Pulmonary artery endothelial cell (primary cell): ENCODE measurements around the gene NPW. TPM values are rescaled to one million over a fixed set of nuclear protein-coding genes. Genes with fewer than 3 reads are reported as not detected.

Experiments
- DNase-seq: peaks from one replicate; pipeline ENCODE4 v3.0.0-alpha.2; 2011; ENCODE audit warnings: low read depth, low spot score
- total RNA-seq: library from RNA; depleted of rRNA; stranded (reverse); fragments of >200 nt; gene quantifications from 2 replicates; pipeline ENCODE4 v1.2.3, GENCODE V29; 2014

Gene NPW
- total RNA-seq = 0.33 and 0.46 TPM in 2 replicates

DNA sequence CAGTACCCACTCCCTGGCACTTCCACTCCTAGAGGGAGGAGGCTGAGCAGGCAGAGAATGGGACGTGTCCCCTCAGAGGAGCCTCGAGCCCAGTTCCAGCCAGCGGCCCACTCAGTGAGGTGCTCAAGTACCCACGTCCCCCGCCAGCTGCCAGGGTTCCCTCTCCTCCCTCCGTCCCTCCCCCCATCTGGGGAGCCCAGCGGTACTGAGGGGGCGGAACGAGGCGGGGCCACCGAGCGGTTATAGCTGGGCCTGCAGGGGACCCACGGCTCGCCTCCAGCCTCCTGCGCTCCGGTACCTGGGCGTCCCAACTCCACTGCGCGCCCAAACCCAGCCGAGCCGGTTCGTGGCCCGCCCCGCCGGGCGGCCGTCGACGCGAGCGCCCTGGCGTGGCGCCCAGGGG is at the start of gene NPW:
TSS of gene NPW (plus strand) at position 268 of the 403 bp plus-strand sequence.
- DNase-seq = no peak

GRCh38 chr16:1971796-1972489 is 47.6 kb upstream of the NPW start, which contains the start of gene TBL3:
TSS of gene TBL3 (plus strand) at chr16:1972053. CDS start at chr16:1972165, 112 bp downstream.
- peak; percentile 81 for DNase-seq

DNA sequence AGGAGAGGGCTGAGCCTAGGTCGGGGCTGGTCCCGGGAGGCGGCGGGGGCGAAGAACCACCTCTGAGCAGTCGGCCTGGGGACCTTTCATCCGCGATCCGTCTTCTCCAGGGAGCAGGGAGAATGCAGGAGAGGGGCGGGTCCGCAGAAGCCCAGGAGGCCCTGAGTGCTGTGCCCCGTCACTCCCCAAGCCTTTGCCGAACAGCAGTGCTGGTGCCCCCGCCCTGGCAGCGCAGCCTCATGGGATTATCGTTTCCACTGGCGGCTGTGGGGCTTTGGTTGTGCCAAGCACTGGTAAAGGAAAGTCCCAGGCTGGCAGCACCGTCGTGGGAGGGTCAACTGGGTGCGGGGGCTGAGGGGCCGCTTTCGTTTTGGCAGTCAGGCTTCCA is 47.1 kb upstream of the NPW start:
- DNase-seq = no peak

DNA sequence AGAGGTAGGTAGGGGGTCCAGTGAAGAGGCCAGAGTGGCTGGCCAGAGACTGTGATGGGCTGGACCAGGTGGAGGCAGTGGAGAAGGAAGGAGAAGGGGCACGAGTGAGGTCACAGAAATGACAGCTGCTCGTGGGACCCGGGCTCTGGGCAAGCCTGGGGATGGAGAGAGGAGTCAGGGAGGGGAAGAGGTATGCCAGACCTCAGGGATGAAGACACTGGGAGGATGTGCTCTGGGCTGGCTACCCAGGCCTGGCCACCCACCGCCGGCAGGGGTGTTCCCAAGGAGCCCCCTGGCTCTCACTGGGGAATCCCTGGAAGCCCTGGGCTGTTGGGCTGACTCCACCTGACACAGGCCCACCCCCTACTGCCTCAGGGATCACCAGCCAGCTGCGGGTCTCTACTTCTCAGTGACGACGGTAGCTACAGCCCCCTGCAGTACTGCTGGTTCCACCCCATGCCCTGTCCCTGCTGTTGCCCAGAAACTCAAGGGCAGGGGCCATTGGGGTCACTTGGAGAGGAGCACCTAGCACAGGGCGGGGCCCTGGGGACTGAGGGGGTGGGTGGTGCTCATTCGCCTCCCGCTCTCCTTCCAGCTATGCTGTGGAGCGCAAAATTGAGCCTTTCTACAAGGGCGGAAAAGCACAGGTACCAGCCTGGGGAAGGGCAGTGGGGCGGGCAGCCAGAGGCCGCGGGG is 46.0 kb upstream of the NPW start:
- no peak for DNase-seq

GRCh38 chr16:1974157-1975070 is 45.2 kb upstream of the NPW start:
- no peak for DNase-seq

GRCh38 chr16:1975432-1976215 is 44.0 kb upstream of the NPW start:
- no peak for DNase-seq

DNA sequence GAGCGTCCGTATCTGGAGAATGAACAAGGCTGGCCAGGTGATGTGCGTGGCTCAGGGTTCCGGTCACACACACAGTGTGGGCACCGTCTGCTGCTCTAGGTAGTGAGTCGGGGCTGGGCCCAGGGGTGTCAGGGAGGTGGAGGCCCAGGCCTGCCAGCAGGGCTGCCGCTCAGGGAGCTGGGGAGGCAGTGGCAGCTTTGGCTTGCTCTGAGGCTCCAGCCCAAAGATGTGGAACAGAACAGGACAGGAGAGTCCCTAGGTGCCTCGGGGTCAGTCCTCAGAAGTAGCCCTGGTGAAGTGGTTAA is 43.4 kb upstream of the NPW start:
- no peak for DNase-seq

- DNase-seq = no peak
These were observed 42.4 kb upstream of the NPW start for GRCh38 chr16:1976951-1977874.

GRCh38 chr16:1977875-1978268 is 41.7 kb upstream of the NPW start:
- DNase-seq = no peak

GRCh38 chr16:1978476-1979120 is 41.0 kb upstream of the NPW start:
- DNase-seq = no peak

GRCh38 chr16:1979271-1980029 is 40.1 kb upstream of the NPW start:
- no peak for DNase-seq

DNA sequence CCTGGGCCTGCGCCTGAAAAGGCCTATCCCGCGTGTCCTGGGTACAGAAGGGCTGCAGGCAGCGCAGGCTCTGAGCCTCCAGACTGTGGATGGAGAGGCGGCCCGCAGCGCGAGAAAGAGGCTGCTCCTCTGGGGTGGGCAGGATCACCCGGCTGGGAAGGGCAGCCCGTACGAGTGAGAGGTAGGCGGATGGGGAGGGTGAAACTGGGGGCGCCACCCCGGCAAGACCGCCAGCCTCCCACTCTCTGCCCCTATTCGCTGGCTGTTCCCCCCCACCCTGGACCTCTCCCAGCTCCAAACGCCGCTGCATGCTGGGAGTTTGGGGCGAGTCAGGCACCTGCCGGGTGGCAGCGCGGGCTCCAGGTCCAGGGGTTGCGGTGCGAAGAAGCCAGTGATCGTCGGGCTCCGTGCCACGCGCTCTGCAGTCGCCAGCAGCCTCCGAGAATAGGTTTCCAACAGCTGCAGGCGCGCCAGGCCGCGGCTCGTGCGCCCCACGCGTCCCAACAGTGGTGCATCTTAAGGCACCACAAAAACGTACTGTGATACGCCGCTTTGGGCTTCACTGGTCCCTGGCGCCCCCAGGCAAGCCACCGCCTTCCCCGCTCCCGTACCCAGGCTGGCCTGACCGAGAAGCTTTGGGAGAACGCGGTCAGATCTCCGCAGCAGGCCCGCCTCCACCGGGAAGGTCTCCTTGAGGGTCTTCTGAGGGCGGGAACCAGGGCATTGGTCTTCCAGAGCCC is 39.4 kb upstream of the NPW start:
- DNase-seq = no peak

- no peak for DNase-seq
These were observed 38.9 kb upstream of the NPW start for GRCh38 chr16:1980770-1981087.

DNA sequence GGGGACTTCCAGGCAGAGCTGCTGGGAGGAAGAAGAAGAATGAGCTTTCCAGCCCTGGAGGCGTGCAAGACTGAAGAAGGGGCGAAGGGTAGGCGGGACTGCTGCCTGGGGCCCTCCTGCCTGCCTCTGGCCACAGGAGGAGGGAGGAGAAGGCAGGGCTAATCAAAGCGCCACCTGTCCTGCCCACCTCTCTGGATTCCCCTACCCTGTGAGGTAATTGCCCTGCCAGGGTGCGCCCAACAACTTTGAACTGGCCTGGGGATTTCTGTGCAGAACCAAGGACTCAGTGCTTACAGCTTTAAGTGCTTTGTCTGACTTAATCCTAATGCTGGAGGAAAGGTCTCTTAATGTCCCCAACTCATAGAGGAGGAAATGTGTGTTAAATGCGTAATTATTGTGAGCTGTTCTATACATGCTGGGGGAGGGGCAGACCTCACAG is 38.2 kb upstream of the NPW start, which contains the start of gene NOXO1:
TSS of gene NOXO1 (minus strand) at position 72 of the 439 bp plus-strand sequence. CDS start 290 bp downstream, outside the sequence.
- DNase-seq = no peak

- DNase-seq = no peak
These were observed 37.6 kb upstream of the NPW start for GRCh38 chr16:1982013-1982433.

- DNase-seq = no peak
These were observed 36.5 kb upstream of the NPW start for GRCh38 chr16:1982991-1983543.

DNA sequence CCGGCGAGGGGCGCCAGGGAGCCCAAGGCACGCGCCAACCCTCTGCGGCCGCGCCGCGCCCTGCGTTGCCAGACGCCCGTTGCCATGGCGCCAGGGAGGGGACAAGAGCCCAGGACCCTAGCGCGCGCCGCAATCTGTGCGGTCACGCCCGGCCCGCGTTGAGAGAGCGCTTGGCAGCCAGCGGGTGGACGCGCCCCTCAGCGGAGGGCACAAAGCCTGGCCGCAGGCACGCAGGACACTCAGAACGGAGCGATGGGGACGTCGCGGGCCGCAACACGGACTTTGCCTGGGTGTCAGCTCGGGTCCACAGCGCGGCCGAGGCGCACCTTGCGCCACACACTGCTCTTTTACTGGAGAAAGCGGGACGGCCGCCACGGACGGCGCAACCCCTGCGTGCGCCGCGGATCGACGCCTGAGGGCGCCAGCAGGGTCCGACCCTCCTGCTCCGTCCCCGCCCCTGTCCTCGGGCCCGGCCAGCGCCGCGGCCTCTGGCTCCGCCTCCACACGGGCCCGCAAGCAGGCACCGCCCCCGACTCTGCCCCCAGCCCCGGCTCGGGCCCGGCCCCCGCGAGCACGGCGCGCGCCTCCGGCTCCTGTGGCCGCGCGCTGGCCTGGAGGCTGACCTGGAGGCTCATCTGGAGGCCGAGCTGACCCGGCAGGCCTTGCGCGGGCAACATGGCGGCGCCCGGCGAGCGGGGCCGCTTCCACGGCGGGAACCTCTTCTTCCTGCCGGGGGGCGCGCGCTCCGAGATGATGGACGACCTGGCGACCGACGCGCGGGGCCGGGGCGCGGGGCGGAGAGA is 35.8 kb upstream of the NPW start, which contains the start of gene GFER:
TSS of gene GFER (plus strand) at position 650 of the 803 bp plus-strand sequence. CDS start at position 676, 26 bp downstream.
- DNase-seq = peak; percentile 76
